Mesothelial cell of epicardium (in vitro differentiated cells): ENCODE measurements around the gene EIF3F. TPM values are rescaled to one million over a fixed set of nuclear protein-coding genes. Genes with fewer than 3 reads are reported as not detected.

ENCODE experiments used
- DNase-seq, 2 experiments: peaks; one replicate each; pipeline ENCODE4 v3.0.0; 2021; ENCODE audit warnings: low spot score in 2 of 2; ENCODE audit not compliant: unreplicated experiment in 2 of 2
- H3K27ac Mint-ChIP-seq: 2 replicates; pipeline ENCODE4 v1.8.0; 2021; ENCODE audit warnings: mixed read lengths
- H3K27me3 Mint-ChIP-seq: 2 replicates; pipeline ENCODE4 v1.8.0; 2021; ENCODE audit warnings: low read depth, mixed read lengths
- H3K36me3 Mint-ChIP-seq: 2 replicates; pipeline ENCODE4 v1.8.0; 2021; ENCODE audit warnings: mixed read lengths
- H3K4me1 Mint-ChIP-seq: 2 replicates; pipeline ENCODE4 v1.8.0; 2021; ENCODE audit warnings: mixed read lengths
- H3K4me3 Mint-ChIP-seq: 2 replicates; pipeline ENCODE4 v1.8.0; 2021; ENCODE audit warnings: mild to moderate bottlenecking, moderate library complexity, mixed read lengths
- H3K9me3 Mint-ChIP-seq: 2 replicates; pipeline ENCODE4 v1.8.0; 2021; ENCODE audit warnings: mixed read lengths
- CTCF ChIP-seq: fragments of 200-600 bp; sonication (generic); IDR thresholded peaks from one replicate; pipeline ENCODE4 v1.5.0; 2021; ENCODE audit warnings: antibody characterized with exemption; ENCODE audit not compliant: unreplicated experiment
- total RNA-seq: library from RNA; stranded (reverse); gene quantifications from 3 replicates; pipeline ENCODE4 v1.2.1, GENCODE V29; 2021

Gene EIF3F
- total RNA-seq, 1 donor from 2014 or later = 357 TPM

- Mint-ChIP-seq H3K4me3 (no peak overlapping the region), H3K9me3 (peaks cover 7% of the 10 kb centered on the region), H3K27ac (no peak overlapping the region), H3K27me3 (peaks cover 58% of the 10 kb centered on the region), H3K36me3 (no peaks in the 10 kb centered on the region), H3K4me1 (no peaks in the 10 kb centered on the region)
- TF ChIP-seq CTCF = no peak
- DNase-seq = no peak
These were observed 54.4 kb downstream of the EIF3F start for GRCh38 chr11:8041576-8041975.

GRCh38 chr11:8043756-8044155 is 56.6 kb downstream of the EIF3F start:
- peaks cover 47% of the 10 kb centered on the region for H3K27me3 Mint-ChIP-seq
- peaks cover 7% of the 10 kb centered on the region for H3K9me3 Mint-ChIP-seq
- no peaks in the 10 kb centered on the region for H3K4me1 Mint-ChIP-seq
- no peak overlapping the region for H3K27ac Mint-ChIP-seq
- no peak overlapping the region for H3K4me3 Mint-ChIP-seq
- no peak for TF ChIP-seq CTCF
- no peak for DNase-seq
- H3K36me3 Mint-ChIP-seq = no peaks in the 10 kb centered on the region

- Mint-ChIP-seq H3K4me3 (no peak overlapping the region), H3K4me1 (no peaks in the 10 kb centered on the region), H3K27ac (no peak overlapping the region), H3K9me3 (peaks cover 7% of the 10 kb centered on the region), H3K36me3 (no peaks in the 10 kb centered on the region), H3K27me3 (peaks cover 53% of the 10 kb centered on the region)
- DNase-seq = no peak
- TF ChIP-seq CTCF = no peak
These were observed 58.7 kb downstream of the EIF3F start for GRCh38 chr11:8045839-8046238.

- H3K27ac Mint-ChIP-seq = no peak overlapping the region
- DNase-seq = no peak
- no peaks in the 10 kb centered on the region for H3K4me1 Mint-ChIP-seq
- H3K36me3 Mint-ChIP-seq = no peaks in the 10 kb centered on the region
- no peak overlapping the region for H3K4me3 Mint-ChIP-seq
- H3K9me3 Mint-ChIP-seq = peaks cover 2% of the 10 kb centered on the region
- no peak for TF ChIP-seq CTCF
- peaks cover 55% of the 10 kb centered on the region for H3K27me3 Mint-ChIP-seq
These were observed 60.2 kb downstream of the EIF3F start for GRCh38 chr11:8047382-8047781.

GRCh38 chr11:8049084-8049483 is 61.9 kb downstream of the EIF3F start:
- H3K4me3 Mint-ChIP-seq = no peak overlapping the region
- H3K36me3 Mint-ChIP-seq = no peaks in the 10 kb centered on the region
- H3K4me1 Mint-ChIP-seq = no peaks in the 10 kb centered on the region
- H3K9me3 Mint-ChIP-seq = no peaks in the 10 kb centered on the region
- H3K27me3 Mint-ChIP-seq = peaks cover 45% of the 10 kb centered on the region
- DNase-seq = no peak
- TF ChIP-seq CTCF = no peak
- no peak overlapping the region for H3K27ac Mint-ChIP-seq

Other genes with a start within 250 kb of the EIF3F start
- gene OR5P2, start 190.4 kb upstream of the EIF3F start, total RNA-seq = 1.7 to 3.0 TPM (median 2.1 TPM) in 3 replicates
- 2.6 to 3.1 TPM (median 2.7 TPM) in 3 replicates for gene OR5P3, start 156.5 kb upstream of the EIF3F start, total RNA-seq
- not detected in 3 replicates for gene OR10A6, start 56.1 kb upstream of the EIF3F start, total RNA-seq
- not detected in 3 replicates for gene OR10A3, start 45.6 kb upstream of the EIF3F start, total RNA-seq
- gene NLRP10, start 21.9 kb upstream of the EIF3F start, total RNA-seq = not detected in 3 replicates
- 51.7 to 53.4 TPM (median 52.8 TPM) in 3 replicates for gene TUB, start 93.9 kb downstream of the EIF3F start, total RNA-seq
- gene RIC3, start 181.7 kb downstream of the EIF3F start, total RNA-seq = 1.9 to 2.4 TPM (median 2.1 TPM) in 3 replicates